ENCODE data around the gene GTF3A.

The GTF3A gene

DNA sequence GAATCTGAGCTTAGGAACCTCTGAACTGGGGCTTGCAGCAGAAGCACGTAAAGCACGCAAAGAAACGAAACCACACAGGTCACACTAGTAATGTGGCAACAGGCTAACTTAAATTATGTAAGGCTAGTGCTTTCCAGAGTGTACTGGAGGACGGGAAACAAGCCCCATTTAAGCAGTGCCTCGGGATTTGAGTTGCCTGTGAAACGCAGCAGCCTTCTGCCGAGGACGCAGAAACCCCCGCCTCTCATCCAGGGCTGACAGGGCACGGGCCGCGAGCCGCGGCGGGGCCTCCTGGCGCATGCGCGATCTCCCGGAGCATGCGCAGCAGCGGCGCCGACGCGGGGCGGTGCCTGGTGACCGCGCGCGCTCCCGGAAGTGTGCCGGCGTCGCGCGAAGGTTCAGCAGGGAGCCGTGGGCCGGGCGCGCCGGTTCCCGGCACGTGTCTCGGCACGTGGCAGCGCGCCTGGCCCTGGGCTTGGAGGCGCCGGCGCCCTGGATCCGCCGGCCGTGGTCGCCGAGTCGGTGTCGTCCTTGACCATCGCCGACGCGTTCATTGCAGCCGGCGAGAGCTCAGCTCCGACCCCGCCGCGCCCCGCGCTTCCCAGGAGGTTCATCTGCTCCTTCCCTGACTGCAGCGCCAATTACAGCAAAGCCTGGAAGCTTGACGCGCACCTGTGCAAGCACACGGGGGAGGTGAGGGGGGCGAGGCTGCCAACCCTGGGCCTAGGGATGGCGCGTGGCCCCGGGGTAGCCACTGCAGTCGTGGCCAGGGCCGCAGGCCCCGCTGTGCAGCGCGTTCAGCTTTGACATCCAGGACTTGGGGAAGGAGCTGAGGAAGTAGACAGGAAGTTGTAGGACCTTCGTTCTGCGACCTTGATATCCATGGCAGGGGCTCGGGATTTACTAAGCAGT, at the start of gene GTF3A:
Gene GTF3A (plus strand): TSS at position 374 of the 912 bp plus-strand sequence.
- peak within 1 kb of the TSS; percentile 79 for H3K4me3 ChIP-seq (ENCODE audit: low read length)
- TF ChIP-seq CTCF (IDR thresholded peaks at IDR 0.05; ENCODE audit: insufficient read depth, low read depth, low read length, missing control alignments): no peak
- peak; percentile 88 for DNase-seq (ENCODE audit: low read depth)

DNA sequence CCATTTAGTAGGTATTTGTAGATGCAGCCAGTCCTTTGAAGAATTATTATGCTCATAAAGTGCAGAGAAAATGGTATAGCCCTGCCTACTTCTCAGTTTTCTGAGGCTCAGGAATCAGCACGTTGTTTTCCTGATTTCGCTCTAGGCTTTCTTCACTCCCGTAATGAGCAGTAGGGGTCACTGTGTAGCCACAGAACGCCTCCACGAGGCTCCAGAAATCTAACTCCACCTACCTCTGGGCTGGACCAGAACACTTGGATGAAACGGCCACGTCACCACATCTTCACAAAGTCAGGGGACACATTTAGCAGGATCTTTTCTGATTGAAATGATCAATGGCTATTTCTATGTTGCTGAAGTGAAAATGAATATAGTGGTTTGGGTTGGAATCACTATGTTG, 49.8 kb upstream of the GTF3A start:
- TF ChIP-seq CTCF (IDR thresholded peaks at IDR 0.05; ENCODE audit: insufficient read depth, low read depth, low read length, missing control alignments): peak; percentile 82
- peak; percentile 85 for DNase-seq (ENCODE audit: low read depth)
- no peak overlapping the region for H3K4me3 ChIP-seq (ENCODE audit: low read length)

DNA sequence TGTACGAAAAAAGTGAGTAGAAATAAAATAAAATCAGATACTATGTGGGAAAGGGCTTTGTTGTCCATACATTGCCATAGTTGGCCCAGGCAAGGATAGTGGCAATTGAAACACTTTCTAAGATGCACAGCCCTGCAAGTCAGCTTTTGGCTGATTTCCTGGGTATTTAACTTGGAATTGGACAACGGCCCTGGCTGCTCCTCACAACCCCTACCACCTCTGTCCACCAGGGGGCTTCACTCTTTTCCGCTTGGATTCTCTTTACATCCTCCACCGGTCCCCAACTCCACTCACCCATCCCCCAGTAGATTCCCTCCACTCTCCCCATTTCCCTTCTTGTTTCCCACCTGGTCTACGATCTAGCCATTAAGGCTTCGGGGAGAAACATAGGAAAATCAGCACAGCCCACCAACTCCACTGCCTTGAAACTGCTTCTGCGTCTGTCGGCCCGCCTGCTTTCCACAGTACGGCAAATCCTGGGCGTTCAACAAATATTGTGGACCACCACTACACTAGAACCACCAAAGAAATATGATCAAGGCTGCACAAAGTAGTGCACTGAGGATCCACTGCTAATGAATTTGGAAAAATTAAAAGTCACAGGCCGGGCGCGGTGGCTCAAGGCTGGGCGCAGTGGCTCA, 48.6 kb upstream of the GTF3A start:
- DNase-seq (ENCODE audit: low read depth): peak; percentile 52
- TF ChIP-seq CTCF (IDR thresholded peaks at IDR 0.05; ENCODE audit: insufficient read depth, low read depth, low read length, missing control alignments): peak; percentile 83
- no peak overlapping the region for H3K4me3 ChIP-seq (ENCODE audit: low read length)

- DNase-seq (ENCODE audit: low read depth): no peak
- TF ChIP-seq CTCF (IDR thresholded peaks at IDR 0.05; ENCODE audit: insufficient read depth, low read depth, low read length, missing control alignments): no peak
- no peak overlapping the region for H3K4me3 ChIP-seq (ENCODE audit: low read length)
These were observed 45.3 kb upstream of the GTF3A start for GRCh38 chr13:27379126-27379525.

GRCh38 chr13:27379694-27380641, 44.5 kb upstream of the GTF3A start:
- H3K4me3 ChIP-seq (ENCODE audit: low read length): no peak overlapping the region
- peak; percentile 66 for DNase-seq (ENCODE audit: low read depth)
- TF ChIP-seq CTCF (IDR thresholded peaks at IDR 0.05; ENCODE audit: insufficient read depth, low read depth, low read length, missing control alignments): peak; percentile 70

DNA sequence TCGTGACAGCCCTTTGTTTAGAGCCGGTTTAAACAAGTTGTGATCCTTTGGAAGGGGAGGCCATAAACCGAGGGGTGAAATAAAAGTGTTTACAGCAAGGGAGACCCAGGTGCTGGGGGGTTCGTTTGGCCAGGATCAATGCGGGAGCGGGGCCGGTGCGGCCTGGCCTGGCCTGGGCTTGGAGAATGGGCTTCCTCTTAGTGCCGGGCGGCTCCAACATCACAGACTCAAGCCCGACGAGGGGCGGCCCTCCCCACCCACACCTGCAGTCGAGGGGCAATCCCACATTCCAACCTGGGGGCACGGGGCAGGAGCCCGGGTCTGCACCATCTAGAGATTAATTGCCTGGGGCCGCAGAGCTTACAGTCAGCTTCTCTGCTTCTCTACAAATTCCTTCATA, 42.8 kb upstream of the GTF3A start:
- no peak for TF ChIP-seq CTCF (IDR thresholded peaks at IDR 0.05; ENCODE audit: insufficient read depth, low read depth, low read length, missing control alignments)
- H3K4me3 ChIP-seq (ENCODE audit: low read length): no peak overlapping the region
- no peak for DNase-seq (ENCODE audit: low read depth)

All from epithelial cell of esophagus (primary cell).